Adipocyte (in vitro differentiated cells): ENCODE data around the gene MDC1.
"Not testable (repeated sequence)": the region's sequence is repeated elsewhere in the genome, so short reads cannot be mapped to it uniquely, and the experiment has no call there.

Experiments used
- DNase-seq: peaks from one replicate; pipeline ENCODE4 v3.0.0-alpha.2; 2015; ENCODE audit warnings: low read depth
- H3K27me3 ChIP-seq: replicated peaks from 2 replicates; pipeline ENCODE4 v1.7.0; 2013; ENCODE audit warnings: mild to moderate bottlenecking, low read length, moderate library complexity; ENCODE audit not compliant: control insufficient read depth, insufficient read depth
- H3K36me3 ChIP-seq: 2 replicates; pipeline ENCODE4 v1.7.0; 2013; ENCODE audit warnings: low read length, mild to moderate bottlenecking, moderate library complexity; ENCODE audit not compliant: control insufficient read depth, insufficient read depth, severe bottlenecking
- H3K4me1 ChIP-seq: 2 replicates; pipeline ENCODE4 v1.7.0; 2013; ENCODE audit warnings: mild to moderate bottlenecking, low read length, moderate library complexity; ENCODE audit not compliant: control insufficient read depth, insufficient read depth
- H3K4me3 ChIP-seq: 2 replicates; pipeline ENCODE4 v1.7.0; 2013; ENCODE audit warnings: mild to moderate bottlenecking, low read length, moderate library complexity
- H3K9ac ChIP-seq: 2 replicates; pipeline ENCODE4 v1.7.0; 2013; ENCODE audit warnings: mild to moderate bottlenecking, low read length, moderate library complexity
- H3K9me3 ChIP-seq: 2 replicates; pipeline ENCODE4 v1.7.0; 2013; ENCODE audit warnings: mild to moderate bottlenecking, low read length, moderate library complexity; ENCODE audit not compliant: control insufficient read depth

MDC1 gene

DNA sequence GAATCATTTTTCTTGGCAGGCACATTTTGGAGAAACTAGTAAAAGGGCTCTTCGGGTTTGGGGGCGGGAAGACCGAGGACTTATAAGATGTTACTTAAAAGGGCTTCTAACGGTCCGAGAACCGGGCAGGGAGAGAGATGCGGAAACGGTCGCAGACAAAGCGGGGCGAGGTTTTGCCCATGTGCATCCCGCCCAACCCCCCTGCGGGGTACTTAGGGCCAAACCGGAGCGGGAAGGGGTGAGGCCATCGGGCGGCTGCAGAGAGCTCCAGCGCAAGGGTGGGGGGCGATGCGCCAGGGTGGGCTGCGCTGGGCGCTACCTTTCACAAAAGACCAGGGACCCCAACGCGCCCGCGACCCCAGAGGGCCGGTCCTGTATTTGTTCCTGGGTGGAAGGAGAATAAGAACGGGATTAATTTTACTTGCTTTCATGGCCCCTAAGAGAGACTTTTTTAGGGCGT, 3.7 kb upstream of the MDC1 start:
- H3K4me3 ChIP-seq: peak overlapping the region; percentile 99
- peaks cover 34% of the 10 kb centered on the region for H3K36me3 ChIP-seq
- peak overlapping the region; percentile 100 for H3K9ac ChIP-seq
- H3K27me3 ChIP-seq: no peaks in the 10 kb centered on the region
- DNase-seq: peak; percentile 64
- H3K4me1 ChIP-seq: peaks cover 48% of the 10 kb centered on the region
- no peaks in the 10 kb centered on the region for H3K9me3 ChIP-seq

DNA sequence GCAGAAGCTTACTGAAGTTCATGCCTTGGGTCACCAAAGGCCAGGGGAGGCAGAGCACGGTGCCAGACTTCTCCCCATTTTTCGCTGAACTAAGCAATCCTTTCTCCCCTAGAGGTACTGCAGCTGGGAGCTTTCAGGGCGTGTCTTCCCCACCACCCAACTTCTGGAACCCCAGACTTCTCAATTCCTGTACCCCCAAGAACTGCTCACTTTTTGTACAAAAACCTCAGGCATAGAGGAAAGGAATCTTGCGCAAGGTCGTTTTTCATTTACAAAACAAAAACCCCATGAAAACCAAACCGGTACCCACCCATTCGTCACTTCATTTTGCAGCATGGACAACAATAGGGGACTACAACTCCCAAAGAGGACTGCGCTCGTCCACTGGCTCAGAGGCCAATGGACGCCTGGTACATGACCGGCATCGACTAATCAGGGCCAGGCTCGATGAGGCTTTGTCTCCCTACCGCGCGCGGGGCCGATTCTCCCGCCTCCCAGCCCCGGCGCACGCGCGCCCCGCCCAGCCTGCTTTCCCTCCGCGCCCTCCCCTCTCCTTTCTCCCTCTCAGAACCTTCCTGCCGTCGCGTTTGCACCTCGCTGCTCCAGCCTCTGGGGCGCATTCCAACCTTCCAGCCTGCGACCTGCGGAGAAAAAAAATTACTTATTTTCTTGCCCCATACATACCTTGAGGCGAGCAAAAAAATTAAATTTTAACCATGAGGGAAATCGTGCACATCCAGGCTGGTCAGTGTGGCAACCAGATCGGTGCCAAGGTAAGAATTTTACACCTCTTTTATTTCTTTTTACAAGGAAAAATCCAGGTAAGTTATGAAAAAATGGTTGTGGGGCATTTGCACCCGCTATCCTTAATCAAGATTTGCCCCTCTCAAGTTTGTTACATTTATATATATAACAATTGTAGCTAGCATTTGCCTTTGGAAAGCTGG, 3.0 kb upstream of the MDC1 start, which contains the start of gene TUBB:
TUBB (plus strand) TSS at position 562 of the 947 bp plus-strand sequence; CDS start at position 717, 155 bp downstream.
- Histone ChIP-seq H3K9ac (peak within 1 kb of the TSS; percentile 100), H3K36me3 (peaks cover 27% of the 10 kb centered on the region), H3K4me3 (peak within 1 kb of the TSS; percentile 99), H3K27me3 (no peaks in the 10 kb centered on the region), H3K4me1 (peaks cover 42% of the 10 kb centered on the region), H3K9me3 (no peaks in the 10 kb centered on the region)
- peak; percentile 99 for DNase-seq

DNA sequence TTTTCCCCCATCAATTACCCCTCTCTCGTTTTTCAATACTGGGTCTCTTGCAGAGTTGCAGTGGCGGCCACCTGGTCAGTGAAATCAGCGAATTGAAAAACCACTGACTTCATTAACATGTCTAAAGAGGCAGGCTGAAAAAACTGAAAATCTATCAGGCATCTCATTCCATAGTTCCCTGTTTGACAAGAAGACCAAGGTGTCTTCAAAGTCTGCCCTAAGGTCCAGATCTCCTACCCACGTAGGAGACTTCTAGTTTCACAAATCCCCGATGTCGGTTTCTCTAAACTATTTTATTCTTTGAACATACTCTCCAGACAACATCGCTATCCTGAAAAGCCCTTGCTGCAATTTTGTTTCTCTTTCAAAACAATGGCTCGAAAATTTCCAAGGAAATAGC, 2.3 kb upstream of the MDC1 start:
- no peaks in the 10 kb centered on the region for H3K27me3 ChIP-seq
- H3K36me3 ChIP-seq: peaks cover 20% of the 10 kb centered on the region
- peaks cover 37% of the 10 kb centered on the region for H3K4me1 ChIP-seq
- DNase-seq: no peak
- H3K9me3 ChIP-seq: no peaks in the 10 kb centered on the region
- peak overlapping the region; percentile 100 for H3K9ac ChIP-seq
- peak overlapping the region; percentile 99 for H3K4me3 ChIP-seq

DNA sequence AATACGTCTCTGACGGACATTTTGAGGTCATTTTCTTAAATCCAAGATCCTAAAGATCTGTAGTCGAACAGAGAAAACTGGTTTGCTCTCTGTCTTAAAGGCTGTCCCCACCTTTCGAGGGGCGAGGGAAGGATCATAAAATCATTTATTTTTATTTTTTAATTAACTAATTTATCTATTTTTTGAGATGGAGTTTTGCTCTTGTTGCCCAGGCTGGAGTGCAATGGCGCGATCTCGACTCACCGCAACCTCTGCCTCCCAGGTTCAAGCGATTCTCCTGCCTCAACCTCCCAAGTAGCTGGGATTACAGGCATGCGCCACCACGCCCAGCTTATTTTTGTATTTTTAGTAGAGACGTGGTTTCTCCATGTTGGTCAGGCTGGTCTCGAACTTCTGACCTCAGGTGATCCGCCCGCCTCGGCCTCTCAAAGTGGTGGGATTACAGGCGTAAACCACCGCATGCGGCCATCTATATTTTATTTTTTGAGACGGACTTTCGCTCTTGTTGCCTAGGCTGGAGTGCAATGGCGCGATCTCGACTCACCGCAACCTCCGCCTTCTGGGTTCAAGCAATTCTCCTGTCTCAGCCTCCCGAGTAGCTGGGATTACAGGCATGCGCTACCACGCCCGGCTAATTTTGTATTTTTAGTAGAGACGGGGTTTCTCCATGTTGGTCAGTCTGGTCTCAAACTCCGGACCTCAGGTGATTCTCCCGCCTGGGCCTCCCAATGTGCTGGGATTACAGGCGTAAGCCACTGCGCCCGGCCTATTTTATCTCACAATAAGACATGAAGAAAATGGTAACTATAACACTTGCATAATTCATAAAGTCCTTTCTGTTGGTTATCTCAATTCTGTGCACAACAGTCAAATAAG, 1.0 kb upstream of the MDC1 start:
- not testable (repeated sequence) for DNase-seq
- peaks cover 16% of the 10 kb centered on the region for H3K36me3 ChIP-seq

DNA sequence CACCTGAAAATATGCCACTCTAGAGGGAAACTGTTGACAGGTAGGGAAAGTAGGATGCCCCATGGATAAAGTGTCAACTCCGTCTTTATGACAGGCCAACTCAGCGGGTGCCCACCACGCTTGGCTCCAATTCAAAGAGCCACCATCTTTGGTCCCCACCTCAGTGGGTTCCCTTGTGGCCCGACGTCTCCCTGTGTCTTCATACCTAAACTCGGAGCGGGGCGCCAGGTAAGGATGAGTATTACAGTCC, 277 bp downstream of the MDC1 start:
- H3K9me3 ChIP-seq: no peaks in the 10 kb centered on the region
- peaks cover 17% of the 10 kb centered on the region for H3K4me1 ChIP-seq
- no peaks in the 10 kb centered on the region for H3K27me3 ChIP-seq
- peaks cover 22% of the 10 kb centered on the region for H3K36me3 ChIP-seq
- DNase-seq: no peak
- peak overlapping the region; percentile 79 for H3K9ac ChIP-seq
- peak overlapping the region; percentile 84 for H3K4me3 ChIP-seq

More for the DNA sequence above, 1.0 kb upstream of the MDC1 start:
- H3K9ac ChIP-seq: peak overlapping the region; percentile 83
- H3K27me3 ChIP-seq, H3K9me3 ChIP-seq: not testable (repeated sequence)
- H3K4me3 ChIP-seq: peak overlapping the region; percentile 74
- H3K4me1 ChIP-seq: peaks cover 26% of the 10 kb centered on the region

DNA sequence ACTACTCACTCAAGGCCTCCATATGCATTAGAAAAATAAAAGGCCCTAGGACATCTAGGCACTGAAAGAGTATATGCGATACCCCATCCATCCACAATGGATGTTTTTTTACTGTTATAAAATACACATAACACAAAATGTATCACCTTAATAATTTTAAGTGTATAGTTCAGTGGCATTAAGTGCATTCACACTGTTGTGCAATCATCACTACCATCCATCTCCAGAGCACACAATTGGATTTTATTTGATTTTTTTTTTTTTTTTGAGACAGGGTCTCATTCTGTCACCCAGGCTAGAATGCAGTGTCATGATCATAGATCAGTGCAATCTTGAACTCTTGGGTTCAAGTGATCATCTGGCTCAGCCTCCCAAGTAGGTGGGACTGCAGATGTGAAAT, 2.8 kb downstream of the MDC1 start:
- Histone ChIP-seq H3K27me3 (no peaks in the 10 kb centered on the region), H3K36me3 (peaks cover 36% of the 10 kb centered on the region), H3K4me3 (no peak overlapping the region), H3K9ac (no peak overlapping the region), H3K9me3 (no peaks in the 10 kb centered on the region), H3K4me1 (peaks cover 12% of the 10 kb centered on the region)
- no peak for DNase-seq

DNA sequence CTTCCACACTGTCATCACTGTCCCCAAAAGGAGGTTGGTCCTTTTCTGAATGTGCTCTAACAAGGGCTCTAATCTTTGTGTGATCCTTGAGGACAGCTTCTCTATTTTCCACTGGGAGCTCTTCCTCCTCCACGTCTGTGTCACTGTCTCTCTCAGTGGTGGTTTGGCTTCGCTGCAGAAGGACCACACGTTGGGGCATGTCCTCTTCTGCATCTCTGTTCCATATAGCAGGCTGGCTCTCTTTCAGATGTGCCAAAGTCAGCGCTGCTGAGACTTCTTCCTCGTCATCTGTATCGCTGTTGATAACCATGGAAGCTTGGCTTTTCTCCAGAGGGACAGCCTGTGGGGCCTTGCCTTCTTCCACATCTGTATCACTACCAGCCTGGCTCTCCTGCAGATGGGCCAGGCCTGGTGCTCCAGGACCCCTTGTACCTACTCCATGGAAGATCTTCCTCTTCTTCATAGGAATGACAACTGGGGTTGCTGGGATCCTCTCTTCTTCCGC, 4.6 kb downstream of the MDC1 start:
- DNase-seq: no peak
- peaks cover 43% of the 10 kb centered on the region for H3K36me3 ChIP-seq

DNA sequence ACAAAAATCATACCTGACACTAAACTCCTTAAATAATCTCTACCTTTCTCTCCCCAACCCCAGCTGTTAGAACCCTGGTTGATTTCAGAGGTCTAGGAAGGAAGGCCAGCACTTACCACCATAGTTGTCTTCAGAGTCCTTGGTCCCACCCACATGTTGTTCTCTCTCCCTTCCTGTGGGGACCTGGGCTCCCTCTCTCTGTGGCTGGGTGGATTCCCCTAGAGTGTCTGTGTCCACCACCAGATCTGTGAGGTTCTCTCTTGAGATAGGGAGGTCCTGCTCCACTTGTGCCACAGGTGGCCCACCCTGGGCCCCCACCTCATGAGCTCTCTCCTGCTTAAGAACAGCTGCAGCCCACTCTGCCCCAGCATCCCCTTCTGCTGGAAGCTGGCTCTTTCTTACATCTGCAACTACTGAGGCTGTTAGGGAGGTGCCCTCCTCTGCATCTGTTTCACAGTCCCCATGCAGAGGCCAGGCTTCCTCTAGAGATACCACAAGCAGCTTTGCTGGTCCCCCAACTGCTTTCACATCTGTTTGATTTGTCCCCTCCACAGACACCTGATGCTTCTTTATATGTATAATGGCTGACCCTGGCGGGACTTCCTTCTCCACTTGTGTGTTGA, 5.2 kb downstream of the MDC1 start:
- H3K9me3 ChIP-seq: no peaks in the 10 kb centered on the region
- peaks cover 6% of the 10 kb centered on the region for H3K4me1 ChIP-seq
- no peaks in the 10 kb centered on the region for H3K27me3 ChIP-seq
- H3K36me3 ChIP-seq: peaks cover 50% of the 10 kb centered on the region
- no peak overlapping the region for H3K4me3 ChIP-seq
- H3K9ac ChIP-seq: no peak overlapping the region
- DNase-seq: no peak

More for the DNA sequence above, 4.6 kb downstream of the MDC1 start:
- Histone ChIP-seq H3K4me3 (no peak overlapping the region), H3K4me1 (peaks cover 6% of the 10 kb centered on the region), H3K27me3 (no peaks in the 10 kb centered on the region), H3K9me3 (no peaks in the 10 kb centered on the region), H3K9ac (no peak overlapping the region)

DNA sequence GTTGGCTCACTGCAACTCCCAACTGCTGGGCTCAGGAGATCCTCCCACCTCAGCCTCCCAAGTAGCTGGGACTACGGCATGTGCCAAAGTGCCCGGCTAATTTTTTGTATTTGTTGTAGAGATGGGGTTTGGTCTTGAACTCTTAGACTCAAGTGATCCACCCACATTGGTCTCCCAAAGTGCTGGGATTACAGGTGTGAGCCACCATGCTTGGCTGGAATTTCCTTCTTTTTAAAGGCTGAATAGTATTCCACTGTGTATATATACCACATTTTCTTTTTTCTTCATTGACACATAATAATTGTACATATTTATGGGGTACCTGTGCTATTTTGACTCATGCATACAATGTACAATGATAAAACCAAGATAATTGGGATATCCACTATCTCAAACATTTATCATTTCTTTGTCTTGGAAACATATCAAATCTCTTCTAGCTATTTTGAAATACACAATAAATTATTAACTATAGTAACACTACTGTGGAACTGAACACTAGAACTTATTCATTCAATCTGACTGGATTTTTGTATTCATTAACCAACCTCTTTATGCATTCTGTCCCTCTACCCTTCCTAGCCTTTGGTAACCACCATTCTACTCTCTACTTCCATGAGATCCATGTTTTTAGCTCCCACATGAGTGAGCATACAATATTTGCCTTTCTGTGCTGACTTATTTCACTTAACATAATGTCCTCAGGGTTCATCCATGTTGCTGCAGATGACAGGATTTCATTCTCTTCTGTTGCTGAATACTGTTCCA, 7.8 kb downstream of the MDC1 start:
- no peaks in the 10 kb centered on the region for H3K9me3 ChIP-seq
- no peak overlapping the region for H3K9ac ChIP-seq
- no peaks in the 10 kb centered on the region for H3K27me3 ChIP-seq
- H3K36me3 ChIP-seq: peaks cover 51% of the 10 kb centered on the region
- H3K4me1 ChIP-seq: no peaks in the 10 kb centered on the region
- no peak for DNase-seq
- no peak overlapping the region for H3K4me3 ChIP-seq

DNA sequence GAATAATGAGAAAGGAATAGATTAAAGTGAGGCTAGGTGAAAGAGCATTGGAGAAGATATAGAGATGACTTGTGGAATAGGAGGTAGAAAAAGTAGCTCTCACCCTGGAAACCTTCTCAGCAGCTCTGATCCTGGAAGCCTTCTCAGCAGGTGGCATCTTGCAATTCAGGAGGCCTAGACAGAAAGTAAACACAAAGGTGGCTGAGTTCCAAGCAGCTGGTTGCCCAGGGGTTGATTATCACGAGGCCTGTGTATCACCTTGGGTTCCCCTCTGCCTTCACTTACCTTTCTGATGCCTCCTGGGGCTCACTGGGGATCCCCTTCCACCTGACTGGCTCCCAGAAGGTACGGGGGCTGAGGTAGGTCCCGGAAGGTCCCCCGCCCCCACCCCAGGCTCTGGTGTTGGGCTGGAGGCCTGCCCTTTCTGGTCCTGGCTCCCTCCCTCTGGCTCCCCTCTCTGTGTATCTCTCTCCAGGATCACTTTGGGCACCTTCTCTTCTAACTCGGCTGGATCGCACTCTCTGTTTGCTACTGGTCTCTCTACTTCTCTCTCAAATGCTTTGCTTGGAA, 9.7 kb downstream of the MDC1 start:
- no peaks in the 10 kb centered on the region for H3K27me3 ChIP-seq
- H3K4me1 ChIP-seq: peaks cover 7% of the 10 kb centered on the region
- no peak overlapping the region for H3K9ac ChIP-seq
- no peak for DNase-seq
- no peaks in the 10 kb centered on the region for H3K9me3 ChIP-seq
- no peak overlapping the region for H3K4me3 ChIP-seq
- H3K36me3 ChIP-seq: peaks cover 39% of the 10 kb centered on the region
